ENCODE measurements around the gene ZDHHC19. TPM values are rescaled to one million over a fixed set of nuclear protein-coding genes. Genes with fewer than 3 reads are reported as not detected.

ZDHHC19 gene
- polyA plus RNA-seq, 1 donor (not counting 4 experiments of a cell fraction or from before 2014, with no cell fraction given) = not detected

DNA sequence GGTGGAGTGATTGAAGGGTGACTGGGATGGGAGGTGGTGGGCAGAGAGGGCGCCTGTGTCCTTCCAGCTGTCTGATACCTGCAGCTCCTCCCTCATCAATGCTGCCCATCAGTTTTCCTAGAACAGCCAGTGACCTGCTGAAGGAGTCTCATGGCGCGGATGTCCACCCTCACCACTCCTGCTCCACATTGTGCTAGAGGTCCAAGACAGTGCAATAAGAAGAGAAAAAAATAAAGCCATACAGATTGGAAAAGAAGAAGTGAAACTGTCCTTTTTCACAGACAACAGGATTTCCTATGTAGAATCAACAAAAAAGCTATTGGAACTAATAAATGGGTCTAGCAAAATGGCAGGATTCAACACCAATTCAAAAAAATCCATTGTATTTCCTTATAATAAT lies 7.4 kb downstream of the ZDHHC19 start:
- no peaks in the 10 kb centered on the region for H3K9me3 ChIP-seq (ENCODE audit: control insufficient read depth, low read depth, low read length)
- H4K20me1 ChIP-seq (ENCODE audit: control insufficient read depth, extremely low read depth, insufficient read depth, low read length) = no peaks in the 10 kb centered on the region
- H3K9me1 ChIP-seq (ENCODE audit: control insufficient read depth, extremely low read depth, insufficient read depth, low read length) = no peaks in the 10 kb centered on the region
- TF ChIP-seq, protein P1, sequence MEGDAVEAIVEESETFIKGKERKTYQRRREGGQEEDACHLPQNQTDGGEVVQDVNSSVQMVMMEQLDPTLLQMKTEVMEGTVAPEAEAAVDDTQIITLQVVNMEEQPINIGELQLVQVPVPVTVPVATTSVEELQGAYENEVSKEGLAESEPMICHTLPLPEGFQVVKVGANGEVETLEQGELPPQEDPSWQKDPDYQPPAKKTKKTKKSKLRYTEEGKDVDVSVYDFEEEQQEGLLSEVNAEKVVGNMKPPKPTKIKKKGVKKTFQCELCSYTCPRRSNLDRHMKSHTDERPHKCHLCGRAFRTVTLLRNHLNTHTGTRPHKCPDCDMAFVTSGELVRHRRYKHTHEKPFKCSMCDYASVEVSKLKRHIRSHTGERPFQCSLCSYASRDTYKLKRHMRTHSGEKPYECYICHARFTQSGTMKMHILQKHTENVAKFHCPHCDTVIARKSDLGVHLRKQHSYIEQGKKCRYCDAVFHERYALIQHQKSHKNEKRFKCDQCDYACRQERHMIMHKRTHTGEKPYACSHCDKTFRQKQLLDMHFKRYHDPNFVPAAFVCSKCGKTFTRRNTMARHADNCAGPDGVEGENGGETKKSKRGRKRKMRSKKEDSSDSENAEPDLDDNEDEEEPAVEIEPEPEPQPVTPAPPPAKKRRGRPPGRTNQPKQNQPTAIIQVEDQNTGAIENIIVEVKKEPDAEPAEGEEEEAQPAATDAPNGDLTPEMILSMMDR (optimal IDR thresholded peaks at IDR 0.05 in 1 of 3, IDR thresholded peaks at IDR 0.05 in 1 of 3, conservative IDR thresholded peaks at IDR 0.05 in 1 of 3; ENCODE audit: extremely low read depth in 1 of 3, insufficient read depth in 2 of 3, low read length in 3 of 3) = no peak
- no peak for TF ChIP-seq EZH2 (IDR thresholded peaks at IDR 0.05; ENCODE audit: low read length)
- DNase-seq (ENCODE audit: low read depth, low spot score) = no peak
- no peak overlapping the region for H3K27ac ChIP-seq (ENCODE audit: control insufficient read depth, insufficient read depth, low read length)
- no peaks in the 10 kb centered on the region for H3K4me1 ChIP-seq (ENCODE audit: control insufficient read depth, extremely low read depth, insufficient read depth, low read length)
- peaks cover 8% of the 10 kb centered on the region for H3K27me3 ChIP-seq (ENCODE audit: control insufficient read depth, extremely low read depth, insufficient read depth, low read length)
- FAIRE-seq = no peak
- no peaks in the 10 kb centered on the region for H3K79me2 ChIP-seq (ENCODE audit: control insufficient read depth, insufficient read depth, low read length)
- no peak overlapping the region for H3K4me2 ChIP-seq (ENCODE audit: control insufficient read depth, extremely low read depth, insufficient read depth, low read depth, low read length)
- no peaks in the 10 kb centered on the region for H3K36me3 ChIP-seq (ENCODE audit: control insufficient read depth in 2 of 2, extremely low read depth in 1 of 2, insufficient read depth in 2 of 2, low read length in 2 of 2)
- dilution Hi-C loops (cut with MboI; ENCODE audit: extremely low pct_ligation_motif_present, low sequenced_read_pairs) = no loop called here
- no peak overlapping the region for H3K4me3 ChIP-seq (ENCODE audit: control insufficient read depth in 2 of 3, extremely low read depth in 1 of 3, insufficient read depth in 2 of 3, low read depth in 1 of 3, low read length in 3 of 3)
- no peak overlapping the region for H2AFZ ChIP-seq (ENCODE audit: control insufficient read depth, low read length)
- H3K9ac ChIP-seq (ENCODE audit: control insufficient read depth, extremely low read depth, insufficient read depth, low read length) = no peak overlapping the region

DNA sequence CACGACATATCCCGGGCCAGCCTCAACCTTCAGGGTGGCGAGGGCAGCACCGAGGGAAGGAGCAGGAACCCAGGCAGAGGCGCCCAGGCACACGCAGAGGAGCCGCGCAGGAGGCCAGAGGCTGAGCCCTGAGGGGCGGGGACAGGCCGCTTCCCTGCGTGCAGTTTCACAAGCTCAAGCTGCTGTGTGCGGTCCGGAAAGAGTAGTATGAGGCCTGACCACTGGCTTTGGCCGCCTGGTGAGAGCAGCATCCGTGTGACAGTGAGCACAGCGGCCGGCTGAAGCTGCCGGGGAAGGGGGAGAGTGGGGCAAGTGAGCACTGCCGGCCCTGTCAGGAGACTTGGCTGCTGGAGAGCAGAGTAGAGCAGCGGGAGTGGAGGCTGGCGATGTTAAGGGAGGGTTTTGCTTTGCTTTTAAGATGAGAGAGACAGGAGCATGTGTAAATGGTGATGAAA lies 8.7 kb downstream of the ZDHHC19 start:
- Histone ChIP-seq H3K36me3 (ENCODE audit: control insufficient read depth in 2 of 2, extremely low read depth in 1 of 2, insufficient read depth in 2 of 2, low read length in 2 of 2) (no peaks in the 10 kb centered on the region), H2AFZ (ENCODE audit: control insufficient read depth, low read length) (no peak overlapping the region), H3K27ac (ENCODE audit: control insufficient read depth, insufficient read depth, low read length) (no peak overlapping the region), H3K4me3 (ENCODE audit: control insufficient read depth in 2 of 3, extremely low read depth in 1 of 3, insufficient read depth in 2 of 3, low read depth in 1 of 3, low read length in 3 of 3) (no peak overlapping the region), H3K9ac (ENCODE audit: control insufficient read depth, extremely low read depth, insufficient read depth, low read length) (no peak overlapping the region), H3K9me3 (ENCODE audit: control insufficient read depth, low read depth, low read length) (no peaks in the 10 kb centered on the region), H3K4me2 (ENCODE audit: control insufficient read depth, extremely low read depth, insufficient read depth, low read depth, low read length) (no peak overlapping the region), H3K9me1 (ENCODE audit: control insufficient read depth, extremely low read depth, insufficient read depth, low read length) (no peaks in the 10 kb centered on the region), H4K20me1 (ENCODE audit: control insufficient read depth, extremely low read depth, insufficient read depth, low read length) (no peaks in the 10 kb centered on the region), H3K27me3 (ENCODE audit: control insufficient read depth, extremely low read depth, insufficient read depth, low read length) (peaks cover 8% of the 10 kb centered on the region), H3K4me1 (ENCODE audit: control insufficient read depth, extremely low read depth, insufficient read depth, low read length) (no peaks in the 10 kb centered on the region), H3K79me2 (ENCODE audit: control insufficient read depth, insufficient read depth, low read length) (no peaks in the 10 kb centered on the region)
- FAIRE-seq (no peak), DNase-seq (ENCODE audit: low read depth, low spot score) (no peak)
- TF ChIP-seq EZH2 (IDR thresholded peaks at IDR 0.05; ENCODE audit: low read length) = no peak
- TF ChIP-seq, protein P1 (optimal IDR thresholded peaks at IDR 0.05 in 1 of 3, IDR thresholded peaks at IDR 0.05 in 1 of 3, conservative IDR thresholded peaks at IDR 0.05 in 1 of 3; ENCODE audit: extremely low read depth in 1 of 3, insufficient read depth in 2 of 3, low read length in 3 of 3) = no peak
- dilution Hi-C loops (cut with MboI; ENCODE audit: extremely low pct_ligation_motif_present, low sequenced_read_pairs) = no loop called here

Data from keratinocyte (primary cell).